ENCODE results near the gene TOMM40.
A peak's percentile ranks its signal among the peaks of the same experiment; 100 is the strongest.
"Not testable (repeated sequence)": the region's sequence is repeated elsewhere in the genome, so short reads cannot be mapped to it uniquely, and the experiment has no call there.

The TOMM40 gene

DNA sequence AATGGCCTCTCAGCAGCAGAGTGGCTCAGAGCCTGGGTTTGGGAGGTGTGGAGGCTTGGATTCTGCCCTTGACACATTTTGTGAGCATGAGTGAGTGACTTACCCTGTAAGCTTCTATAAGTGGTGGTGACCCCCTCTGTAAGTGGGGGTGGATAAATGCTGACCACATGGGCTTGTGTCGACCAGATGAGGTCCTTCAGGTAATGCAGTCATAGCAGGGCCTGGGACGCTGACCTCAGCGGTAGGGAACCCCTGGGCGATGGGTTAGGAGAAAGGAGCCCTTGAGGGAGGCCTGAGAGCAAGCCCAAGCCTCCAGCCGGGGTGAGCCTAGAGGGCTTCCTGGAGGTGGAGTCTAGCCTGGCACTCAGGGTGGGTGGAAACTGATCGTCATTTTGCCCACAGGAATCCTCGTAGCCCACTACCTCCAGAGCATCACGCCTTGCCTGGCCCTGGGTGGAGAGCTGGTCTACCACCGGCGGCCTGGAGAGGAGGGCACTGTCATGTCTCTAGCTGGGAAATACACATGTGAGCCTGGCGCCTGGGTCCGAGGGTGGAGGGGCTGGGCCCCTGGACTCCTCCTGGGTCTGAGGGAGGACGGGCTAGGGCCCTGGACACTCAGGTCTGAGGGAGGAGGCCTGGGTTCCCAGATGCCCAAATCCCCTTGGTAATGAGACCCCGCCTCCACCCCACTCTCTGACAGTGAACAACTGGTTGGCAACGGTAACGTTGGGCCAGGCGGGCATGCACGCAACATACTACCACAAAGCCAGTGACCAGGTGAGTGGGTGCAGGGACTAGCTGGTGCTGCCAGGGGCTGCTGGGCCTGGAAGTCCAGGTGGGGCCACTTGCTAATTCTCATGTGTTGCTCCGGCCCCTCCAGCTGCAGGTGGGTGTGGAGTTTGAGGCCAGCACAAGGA, 9.5 kb downstream of the TOMM40 start:
- DNase-seq: peak; percentile 42

- no peak for DNase-seq
Observed at GRCh38 chr19:44903216-44903601, 12.2 kb downstream of the TOMM40 start.

GRCh38 chr19:44903602-44904425, 12.8 kb downstream of the TOMM40 start:
- DNase-seq: peak; percentile 90

GRCh38 chr19:44904426-44904994, 13.5 kb downstream of the TOMM40 start:
- no peak for DNase-seq

DNA sequence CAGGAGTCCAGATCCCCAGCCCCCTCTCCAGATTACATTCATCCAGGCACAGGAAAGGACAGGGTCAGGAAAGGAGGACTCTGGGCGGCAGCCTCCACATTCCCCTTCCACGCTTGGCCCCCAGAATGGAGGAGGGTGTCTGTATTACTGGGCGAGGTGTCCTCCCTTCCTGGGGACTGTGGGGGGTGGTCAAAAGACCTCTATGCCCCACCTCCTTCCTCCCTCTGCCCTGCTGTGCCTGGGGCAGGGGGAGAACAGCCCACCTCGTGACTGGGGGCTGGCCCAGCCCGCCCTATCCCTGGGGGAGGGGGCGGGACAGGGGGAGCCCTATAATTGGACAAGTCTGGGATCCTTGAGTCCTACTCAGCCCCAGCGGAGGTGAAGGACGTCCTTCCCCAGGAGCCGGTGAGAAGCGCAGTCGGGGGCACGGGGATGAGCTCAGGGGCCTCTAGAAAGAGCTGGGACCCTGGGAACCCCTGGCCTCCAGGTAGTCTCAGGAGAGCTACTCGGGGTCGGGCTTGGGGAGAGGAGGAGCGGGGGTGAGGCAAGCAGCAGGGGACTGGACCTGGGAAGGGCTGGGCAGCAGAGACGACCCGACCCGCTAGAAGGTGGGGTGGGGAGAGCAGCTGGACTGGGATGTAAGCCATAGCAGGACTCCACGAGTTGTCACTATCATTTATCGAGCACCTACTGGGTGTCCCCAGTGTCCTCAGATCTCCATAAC, 14.5 kb downstream of the TOMM40 start, which contains the start of gene APOE:
APOE (plus strand) TSS at position 360 of the 724 bp plus-strand sequence. CDS start 829 bp downstream, outside the sequence.
- peak; percentile 92 for DNase-seq

DNA sequence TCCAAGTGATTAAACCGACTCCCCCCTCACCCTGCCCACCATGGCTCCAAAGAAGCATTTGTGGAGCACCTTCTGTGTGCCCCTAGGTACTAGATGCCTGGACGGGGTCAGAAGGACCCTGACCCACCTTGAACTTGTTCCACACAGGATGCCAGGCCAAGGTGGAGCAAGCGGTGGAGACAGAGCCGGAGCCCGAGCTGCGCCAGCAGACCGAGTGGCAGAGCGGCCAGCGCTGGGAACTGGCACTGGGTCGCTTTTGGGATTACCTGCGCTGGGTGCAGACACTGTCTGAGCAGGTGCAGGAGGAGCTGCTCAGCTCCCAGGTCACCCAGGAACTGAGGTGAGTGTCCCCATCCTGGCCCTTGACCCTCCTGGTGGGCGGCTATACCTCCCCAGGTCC, 16.6 kb downstream of the TOMM40 start:
- no peak for DNase-seq

- DNase-seq: no peak
Observed at GRCh38 chr19:44908074-44908835, 17.2 kb downstream of the TOMM40 start.

GRCh38 chr19:44908836-44909261, 17.8 kb downstream of the TOMM40 start:
- DNase-seq: no peak

DNA sequence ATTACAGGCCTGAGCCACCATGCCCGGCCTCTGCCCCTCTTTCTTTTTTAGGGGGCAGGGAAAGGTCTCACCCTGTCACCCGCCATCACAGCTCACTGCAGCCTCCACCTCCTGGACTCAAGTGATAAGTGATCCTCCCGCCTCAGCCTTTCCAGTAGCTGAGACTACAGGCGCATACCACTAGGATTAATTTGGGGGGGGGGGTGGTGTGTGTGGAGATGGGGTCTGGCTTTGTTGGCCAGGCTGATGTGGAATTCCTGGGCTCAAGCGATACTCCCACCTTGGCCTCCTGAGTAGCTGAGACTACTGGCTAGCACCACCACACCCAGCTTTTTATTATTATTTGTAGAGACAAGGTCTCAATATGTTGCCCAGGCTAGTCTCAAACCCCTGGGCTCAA, 18.7 kb downstream of the TOMM40 start:
- DNase-seq: no peak

GRCh38 chr19:44911896-44912295, 20.8 kb downstream of the TOMM40 start:
- not testable (repeated sequence) for DNase-seq

DNA sequence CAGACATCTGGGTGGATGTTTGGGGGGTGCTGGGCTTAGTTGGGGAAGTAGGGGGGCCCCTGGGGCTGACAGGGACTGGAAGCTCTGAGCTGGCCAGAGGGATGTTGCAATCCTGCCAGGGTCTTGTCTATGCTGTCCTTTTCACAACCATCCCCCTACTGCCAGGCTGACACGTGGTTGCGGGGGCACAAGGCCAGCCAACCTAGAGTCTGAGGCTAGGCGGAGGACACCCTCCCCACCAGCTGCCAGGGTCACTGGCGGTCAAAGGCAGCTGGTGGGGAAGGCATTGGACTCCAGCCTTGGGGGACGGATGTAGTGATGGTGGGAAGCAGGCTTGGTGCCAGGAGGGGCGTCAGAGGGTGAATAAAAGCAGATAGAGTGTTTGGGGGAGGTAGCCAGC, 21.8 kb downstream of the TOMM40 start:
- no peak for DNase-seq

DNA sequence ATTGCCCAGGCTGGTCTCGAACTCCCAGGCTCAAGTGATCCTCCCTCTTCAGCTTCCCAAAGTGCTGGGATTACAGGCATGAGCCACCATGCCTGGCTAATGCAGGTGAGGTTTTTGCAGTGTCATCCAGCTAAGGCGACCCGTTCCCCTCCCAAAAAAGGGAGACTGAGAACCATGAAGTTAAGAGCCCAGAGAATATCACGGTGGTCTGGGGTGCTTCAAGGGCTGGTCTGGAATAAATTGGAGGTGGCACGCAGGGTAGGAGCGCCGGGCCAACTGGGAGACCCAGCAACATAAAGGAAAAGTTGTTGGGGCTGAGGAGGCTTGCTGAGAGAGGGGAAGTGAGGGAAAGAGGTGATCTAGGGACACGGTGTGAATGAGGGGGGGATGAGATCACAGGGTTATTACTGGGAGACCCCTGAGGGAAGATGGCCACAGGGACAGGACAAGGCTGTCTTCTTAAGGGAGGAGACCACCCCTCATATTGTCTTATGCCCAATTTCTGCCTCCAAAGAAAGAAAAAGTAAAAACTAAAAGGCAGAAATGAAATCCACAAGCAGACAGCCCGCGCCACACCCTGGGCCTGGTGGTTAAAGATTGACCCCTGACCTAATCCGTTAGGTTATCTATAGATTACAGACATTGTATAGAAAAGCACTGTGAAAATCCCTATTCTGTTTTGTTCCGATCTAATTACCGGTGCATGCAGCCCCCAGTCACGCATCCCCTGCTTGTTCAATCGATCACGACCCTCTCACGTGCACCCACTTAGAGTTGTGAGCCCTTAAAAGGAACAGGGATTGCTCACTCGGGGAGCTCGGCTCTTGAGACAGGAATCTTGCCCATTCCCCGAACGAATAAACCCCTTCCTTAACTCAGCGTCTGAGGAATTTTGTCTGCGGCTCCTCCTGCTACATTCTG, 22.7 kb downstream of the TOMM40 start:
- DNase-seq: not testable (repeated sequence)

DNA sequence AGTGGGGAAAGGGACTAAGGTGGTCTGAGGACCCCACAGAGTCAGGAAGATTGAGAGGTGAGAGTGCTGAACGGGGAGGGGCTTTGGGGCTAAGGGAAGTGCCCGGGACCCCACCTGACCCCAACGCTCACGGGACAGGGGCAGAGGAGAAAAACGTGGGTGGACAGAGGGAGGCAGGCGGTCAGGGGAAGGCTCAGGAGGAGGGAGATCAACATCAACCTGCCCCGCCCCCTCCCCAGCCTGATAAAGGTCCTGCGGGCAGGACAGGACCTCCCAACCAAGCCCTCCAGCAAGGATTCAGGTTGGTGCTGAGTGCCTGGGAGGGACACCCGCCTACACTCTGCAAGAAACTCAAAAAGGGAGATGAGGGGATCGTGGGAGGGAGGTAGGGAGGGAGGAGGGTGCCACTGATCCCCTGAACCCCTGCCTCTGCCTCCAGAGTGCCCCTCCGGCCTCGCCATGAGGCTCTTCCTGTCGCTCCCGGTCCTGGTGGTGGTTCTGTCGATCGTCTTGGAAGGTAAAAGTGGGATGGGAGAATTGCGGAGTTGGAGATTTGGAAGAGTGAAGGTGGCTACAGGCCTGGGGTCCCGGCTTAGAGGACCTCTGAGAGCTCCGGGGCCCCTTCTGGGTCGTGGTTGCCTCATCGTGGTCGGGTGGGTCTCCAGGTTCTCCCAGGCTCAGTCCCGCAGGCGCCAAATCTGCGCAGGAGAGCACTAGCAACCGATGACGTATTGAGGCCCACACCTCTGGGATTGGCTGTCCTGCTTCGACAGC, 23.6 kb downstream of the TOMM40 start, which contains the start of gene APOC1:
APOC1 (plus strand) TSS at position 176 of the 774 bp plus-strand sequence; CDS start at position 460, 284 bp downstream.
- peak; percentile 96 for DNase-seq

- no peak for DNase-seq
Observed at GRCh38 chr19:44924243-44924725, 33.2 kb downstream of the TOMM40 start.

DNA sequence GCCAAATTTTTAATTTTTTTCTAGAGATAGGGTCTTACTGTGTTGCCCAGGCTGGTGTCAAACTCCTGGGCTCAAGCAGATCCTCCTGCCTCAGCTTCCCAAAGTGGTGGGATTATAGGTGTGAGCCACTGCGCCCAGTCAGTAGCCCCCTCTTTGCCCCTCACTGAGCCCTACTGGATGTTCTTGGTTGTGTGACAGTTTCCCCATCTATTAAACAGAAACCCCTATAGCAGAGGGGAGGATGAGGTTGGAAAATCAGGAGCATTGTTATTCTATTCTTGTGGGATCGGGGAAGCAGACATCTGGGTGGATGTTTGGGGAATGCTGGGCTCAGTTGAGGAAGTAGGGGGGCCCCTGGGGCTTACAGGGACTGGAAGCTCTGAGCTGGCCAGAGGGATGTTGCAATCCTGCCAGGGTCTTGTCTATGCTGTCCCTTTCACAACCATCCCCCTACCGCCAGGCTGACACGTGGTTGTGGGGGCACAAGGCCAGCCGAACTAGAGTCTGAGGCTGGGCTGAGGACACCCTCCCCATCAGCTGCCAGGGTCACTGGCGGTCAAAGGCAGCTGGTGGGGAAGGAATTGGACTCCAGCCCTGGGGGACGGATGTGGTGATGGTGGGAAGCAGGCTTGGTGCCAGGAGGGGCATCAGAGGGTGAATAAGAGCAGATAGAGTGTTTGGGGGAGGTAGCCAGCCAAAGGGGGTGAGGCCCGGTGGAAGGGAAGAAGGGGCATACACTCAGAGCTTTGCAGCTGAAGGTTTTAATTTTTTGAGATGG, 34.2 kb downstream of the TOMM40 start:
- no peak for DNase-seq

DNA sequence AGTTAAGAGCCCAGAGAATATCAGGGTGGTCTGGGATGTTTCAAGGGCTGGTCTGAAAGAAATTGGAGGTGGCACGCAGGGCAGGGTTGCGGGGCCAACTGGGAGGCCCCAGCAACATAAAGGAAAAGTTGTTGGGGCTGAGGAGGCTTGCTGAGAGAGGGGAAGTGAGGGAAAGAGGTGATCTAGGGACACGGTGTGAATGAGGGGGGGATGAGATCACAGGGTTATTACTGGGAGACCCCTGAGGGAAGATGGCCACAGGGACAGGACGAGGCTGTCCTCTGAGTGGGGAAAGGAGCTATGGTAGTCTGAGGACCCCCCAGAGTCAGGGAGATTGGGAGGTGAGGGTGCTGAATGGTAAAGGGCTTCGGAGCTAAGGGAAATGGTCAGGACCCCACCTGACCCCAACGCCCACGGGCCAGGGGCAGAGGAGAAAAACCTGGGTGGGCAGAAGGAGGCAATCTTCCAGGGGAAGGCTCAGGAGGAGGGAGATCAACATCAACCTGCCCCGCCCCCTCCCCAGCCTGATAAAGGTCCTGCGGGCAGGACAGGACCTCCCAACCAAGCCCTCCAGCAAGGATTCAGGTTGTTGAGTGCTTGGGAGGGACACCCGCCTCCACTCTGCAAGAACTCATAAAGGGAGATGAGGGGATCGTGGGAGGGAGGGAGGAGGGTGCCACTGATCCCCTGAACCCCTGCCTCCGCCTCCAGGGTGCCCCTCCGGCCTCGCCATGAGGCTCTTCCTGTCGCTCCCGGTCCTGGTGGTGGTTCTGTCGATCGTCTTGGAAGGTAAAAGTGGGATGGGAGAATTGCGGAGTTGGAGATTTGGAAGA, 35.4 kb downstream of the TOMM40 start:
- not testable (repeated sequence) for DNase-seq

GRCh38 chr19:44927746-44928145, 36.7 kb downstream of the TOMM40 start:
- DNase-seq: no peak

- DNase-seq: no peak
Observed at GRCh38 chr19:44930088-44930487, 39.0 kb downstream of the TOMM40 start.
